Ishikawa (cell line): ENCODE measurements around the gene CNTNAP2.

ENCODE experiments used
- CEBPB ChIP-seq: IDR thresholded peaks from 2 replicates; pipeline ENCODE4 v1.6.1; 2012
- EGR1 ChIP-seq: IDR thresholded peaks from 2 replicates; pipeline ENCODE4 v1.6.1; 2012
- EP300 ChIP-seq: IDR thresholded peaks from 2 replicates; pipeline ENCODE4 v1.6.1; 2012; ENCODE audit warnings: borderline replicate concordance
- ZBTB7A ChIP-seq: IDR thresholded peaks from 2 replicates; pipeline ENCODE4 v1.6.1; 2012; ENCODE audit warnings: low read depth
- TF ChIP-seq, protein P1 (sequence below): IDR thresholded peaks from 2 replicates; pipeline ENCODE4 v1.6.1; 2012

DNA sequence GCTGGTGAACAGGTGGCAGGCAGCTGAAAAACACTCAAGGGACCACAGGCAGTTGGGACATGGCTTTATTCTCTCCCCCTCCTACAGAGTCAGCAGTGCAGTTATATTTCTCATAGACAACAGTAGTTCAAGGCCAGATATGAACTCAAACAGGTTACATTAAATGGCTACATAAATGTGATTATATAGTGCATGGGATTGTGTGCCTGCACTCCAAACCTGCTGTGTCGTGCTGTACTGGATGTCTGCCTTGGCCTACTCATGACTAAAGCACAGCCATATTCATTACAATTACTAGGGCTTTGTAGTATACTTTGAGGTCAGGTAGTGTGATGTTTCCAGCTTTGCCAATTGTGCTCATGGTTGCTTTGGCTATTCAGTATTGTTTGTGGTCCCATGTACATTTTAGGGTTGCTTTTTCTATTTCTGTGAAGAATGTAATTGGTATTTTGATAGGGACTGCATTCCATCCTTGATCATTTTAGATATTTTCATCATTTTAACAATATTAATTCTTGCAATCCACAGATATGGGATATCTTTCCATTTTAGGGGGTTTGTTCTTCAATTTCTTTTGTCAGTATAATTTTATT lies 393.6 kb downstream of the CNTNAP2 start:
- TF ChIP-seq EP300, result no peak
- TF ChIP-seq, protein P1, sequence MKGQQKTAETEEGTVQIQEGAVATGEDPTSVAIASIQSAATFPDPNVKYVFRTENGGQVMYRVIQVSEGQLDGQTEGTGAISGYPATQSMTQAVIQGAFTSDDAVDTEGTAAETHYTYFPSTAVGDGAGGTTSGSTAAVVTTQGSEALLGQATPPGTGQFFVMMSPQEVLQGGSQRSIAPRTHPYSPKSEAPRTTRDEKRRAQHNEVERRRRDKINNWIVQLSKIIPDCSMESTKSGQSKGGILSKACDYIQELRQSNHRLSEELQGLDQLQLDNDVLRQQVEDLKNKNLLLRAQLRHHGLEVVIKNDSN, result no peak
- TF ChIP-seq EGR1, result no peak
- no peak for TF ChIP-seq ZBTB7A
- no peak for TF ChIP-seq CEBPB
